Measurements from ENCODE around the gene HKDC1.

The HKDC1 gene

DNA sequence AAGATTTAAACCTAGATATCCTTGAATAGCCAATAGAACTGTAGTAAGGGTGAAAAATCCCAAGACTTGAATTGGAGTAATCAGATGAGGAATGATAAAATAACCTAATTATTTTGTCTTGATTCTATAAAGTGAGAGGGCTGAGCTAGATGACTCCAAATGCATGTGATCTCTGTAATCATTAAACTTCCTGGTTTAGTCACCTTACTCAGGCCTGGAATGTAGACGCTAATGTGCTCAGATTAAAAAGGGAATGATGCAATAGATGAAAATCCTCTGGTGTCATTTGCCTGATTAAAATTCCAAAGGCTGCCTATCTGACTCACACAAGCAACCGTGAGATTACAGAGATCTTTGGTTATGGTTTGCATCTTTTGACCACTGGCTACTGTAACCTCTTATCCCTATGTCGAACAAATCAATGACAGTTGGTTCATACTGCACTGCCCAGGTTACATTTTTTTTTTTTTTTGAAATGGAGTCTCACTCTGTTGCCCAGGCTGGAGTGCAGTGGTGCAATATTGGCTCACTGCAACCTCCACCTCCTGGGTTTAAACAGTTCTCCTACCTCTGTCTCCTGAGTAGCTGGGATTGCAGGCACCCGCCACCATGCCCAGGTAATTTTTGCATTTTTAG is 2.9 kb upstream of the HKDC1 start:
- no peak for DNase-seq

DNA sequence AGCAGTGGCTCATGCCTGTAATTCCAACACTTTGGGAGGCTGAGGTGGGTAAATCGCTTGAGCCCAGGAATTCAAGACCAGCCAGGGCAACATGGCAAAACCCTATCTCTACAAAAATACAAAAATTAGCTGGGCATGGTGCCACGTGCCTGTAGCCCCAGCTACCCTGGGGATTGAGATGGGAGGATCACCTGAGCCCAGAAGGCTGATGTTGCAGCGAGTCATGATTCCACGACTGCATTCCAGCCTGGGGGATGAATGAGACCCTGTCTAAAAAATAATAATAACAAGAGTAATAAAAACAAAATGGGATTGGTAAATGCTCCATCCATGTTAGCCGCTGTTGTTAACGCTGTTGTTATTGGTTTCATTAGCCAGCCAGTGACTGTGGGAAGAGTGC is 1.3 kb upstream of the HKDC1 start:
- no peak for DNase-seq

DNA sequence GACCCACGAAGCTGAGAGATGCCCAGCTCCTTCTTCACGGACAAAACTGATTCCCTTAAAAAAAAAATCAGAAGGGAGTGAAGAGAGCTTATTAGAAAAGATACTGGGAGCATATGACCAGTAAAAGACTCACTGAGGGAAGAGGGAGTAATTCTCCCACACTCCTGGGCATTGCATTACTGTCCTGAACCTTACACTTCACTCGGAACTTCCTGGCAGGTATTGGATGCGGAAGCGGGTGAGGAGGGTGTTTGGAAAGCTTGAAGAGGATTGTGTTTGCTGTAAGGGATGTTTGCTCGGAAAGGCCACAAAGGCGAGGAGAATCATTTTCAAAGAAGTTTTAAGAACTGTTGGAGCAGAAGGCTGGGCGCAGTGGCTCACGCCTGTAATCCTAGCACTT is 375 bp downstream of the HKDC1 start:
- DNase-seq: no peak

DNA sequence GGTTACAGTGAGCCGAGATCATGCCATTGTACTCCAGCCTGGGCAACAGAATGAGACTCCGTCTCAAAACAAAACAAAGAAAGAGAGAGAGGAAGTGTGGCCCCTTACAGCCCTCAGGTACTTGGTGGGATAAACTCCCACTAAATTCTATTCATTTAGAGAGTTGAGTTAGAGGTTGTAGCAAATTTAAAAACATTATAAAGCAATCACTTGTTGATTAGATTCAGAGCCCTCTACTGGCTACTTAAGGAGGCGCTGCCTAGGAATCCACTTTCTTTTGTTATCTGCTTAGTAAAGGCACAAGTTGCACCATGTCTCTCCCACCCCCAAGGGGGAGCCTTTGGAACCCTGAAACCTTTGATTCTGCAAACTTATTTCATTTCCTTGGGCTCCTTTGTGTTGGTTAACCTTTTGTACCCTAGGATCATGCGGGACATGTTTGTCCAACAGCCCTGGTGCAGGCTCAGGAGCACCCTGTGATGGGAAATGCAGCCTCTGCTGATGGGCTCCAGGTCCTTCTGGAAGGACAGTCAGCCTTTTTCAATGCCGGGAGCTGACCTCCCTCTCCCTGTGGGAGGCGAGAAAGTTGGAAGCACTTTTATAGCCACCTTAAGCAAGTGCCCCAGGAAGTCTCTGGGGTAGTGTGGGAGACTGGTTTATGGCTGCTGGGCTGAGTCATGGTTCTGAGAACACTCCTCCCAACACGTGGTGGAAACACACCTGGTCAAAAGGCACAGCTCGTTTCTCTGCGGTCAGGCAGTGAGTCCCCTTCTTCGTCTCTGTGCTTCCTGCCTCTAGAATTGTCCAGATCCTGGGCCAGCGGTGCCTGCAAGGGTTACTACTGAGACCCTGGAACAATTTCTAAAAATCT is 2.3 kb downstream of the HKDC1 start:
- DNase-seq: peak; percentile 92

DNA sequence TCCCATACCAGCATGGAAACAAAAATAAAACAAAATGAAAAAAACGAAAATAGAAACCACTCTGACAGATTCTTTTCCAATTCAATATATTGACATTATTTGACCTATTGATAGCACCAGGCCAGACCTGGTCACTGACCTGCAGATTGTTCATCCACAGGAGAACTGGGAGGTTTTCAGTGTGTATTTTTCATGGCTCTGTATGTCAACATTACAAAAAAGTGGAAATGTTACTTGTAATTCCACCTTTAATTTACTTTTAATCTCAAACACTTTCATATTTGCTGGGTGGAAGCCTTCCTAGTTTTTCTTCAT is 2.9 kb downstream of the HKDC1 start:
- no peak for DNase-seq

DNA sequence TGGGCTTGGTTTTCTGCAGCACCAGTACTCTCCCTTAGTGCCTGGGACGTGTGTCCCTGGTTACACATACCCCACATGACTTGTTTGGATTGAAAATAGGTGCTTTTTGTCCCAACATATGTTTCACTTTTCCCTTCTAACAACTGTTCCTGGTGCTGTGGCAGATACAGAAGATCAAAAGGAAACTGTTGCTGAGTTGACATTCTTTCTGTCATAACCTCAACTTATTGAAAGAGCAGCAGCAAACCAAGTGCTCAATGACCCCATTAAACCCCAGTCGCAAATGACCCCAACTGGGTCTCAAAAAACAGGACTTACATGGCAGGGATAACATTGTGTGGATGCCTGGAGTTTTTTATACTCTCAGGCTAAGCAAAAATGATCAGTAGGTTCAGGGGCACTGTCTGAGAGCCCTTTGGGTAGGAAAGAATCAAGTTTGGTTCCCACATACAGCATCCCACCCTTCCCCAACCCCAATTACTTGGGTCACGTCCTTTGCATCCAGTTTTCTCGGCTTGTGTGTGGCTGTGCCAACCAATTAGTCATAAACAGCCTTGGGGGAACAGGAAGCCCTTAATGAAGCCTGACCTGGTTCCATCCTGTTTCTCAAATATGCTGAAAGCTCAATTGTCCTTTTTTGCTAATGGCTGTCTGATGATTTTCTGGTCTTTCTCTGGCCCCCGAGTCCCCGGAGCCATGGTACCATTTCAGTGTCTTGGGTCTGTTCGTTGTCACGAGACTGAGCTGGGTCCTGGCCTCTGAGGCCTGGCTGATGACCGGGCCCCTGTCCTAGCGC is 4.9 kb downstream of the HKDC1 start:
- DNase-seq: peak; percentile 14

DNA sequence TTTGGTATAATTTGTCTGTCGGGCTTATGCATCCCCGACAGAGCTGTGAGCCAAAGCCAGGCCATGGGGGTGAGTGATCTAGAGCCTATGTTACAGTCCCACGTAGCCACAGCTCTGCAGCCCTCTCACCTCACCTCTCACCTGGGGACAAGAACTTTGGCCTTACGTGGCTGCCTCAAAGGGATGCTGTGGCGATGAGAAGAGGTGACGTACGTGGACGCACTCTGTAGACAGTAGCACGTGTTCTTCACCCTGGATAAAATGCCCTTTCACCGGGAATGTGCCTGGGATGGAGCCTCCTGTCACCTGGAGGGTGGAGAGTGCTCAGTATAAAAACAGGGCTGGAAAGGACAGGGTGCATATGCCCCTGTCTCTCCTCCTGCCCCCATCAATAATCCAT is 5.5 kb downstream of the HKDC1 start:
- no peak for DNase-seq

DNA sequence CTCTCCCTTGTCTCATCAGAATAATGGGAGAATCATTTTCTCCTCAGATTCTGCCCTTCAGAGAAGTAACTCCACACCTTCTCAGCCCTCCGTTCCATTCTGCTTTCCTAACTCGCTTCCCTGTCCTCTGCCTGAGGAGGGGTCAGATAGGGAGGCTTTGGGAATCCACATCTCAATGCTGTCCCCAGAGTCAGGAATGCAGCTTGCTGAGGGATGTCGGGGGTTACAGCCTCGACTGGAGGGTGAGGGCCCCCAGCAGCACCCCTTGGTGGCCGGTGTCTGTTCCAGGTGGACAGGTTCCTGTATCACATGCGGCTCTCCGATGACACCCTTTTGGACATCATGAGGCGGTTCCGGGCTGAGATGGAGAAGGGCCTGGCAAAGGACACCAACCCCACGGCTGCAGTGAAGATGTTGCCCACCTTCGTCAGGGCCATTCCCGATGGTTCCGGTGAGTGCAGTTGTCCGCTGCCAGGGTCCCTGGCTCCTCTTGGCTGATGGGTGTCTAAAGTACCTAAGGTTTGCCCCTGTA is 6.9 kb downstream of the HKDC1 start:
- DNase-seq: no peak

DNA sequence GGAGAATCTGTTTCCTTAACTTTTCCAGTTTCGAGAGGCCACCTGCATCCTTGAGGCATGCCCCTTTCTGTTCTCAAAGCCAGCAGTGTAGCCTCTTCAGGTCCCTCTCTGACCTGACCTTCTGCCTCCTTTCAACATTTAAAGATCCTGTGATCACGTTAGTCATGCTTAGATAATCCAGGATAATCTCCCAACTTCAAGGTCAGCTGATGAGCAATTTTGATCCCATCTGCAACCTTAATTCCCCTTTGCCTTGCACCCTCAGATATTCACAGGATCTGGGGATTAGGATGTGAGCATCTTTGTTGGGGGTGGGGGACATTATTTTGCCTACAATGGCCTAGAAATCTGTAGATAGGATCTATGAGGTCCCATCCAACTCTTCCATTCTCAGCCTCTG is 8.0 kb downstream of the HKDC1 start:
- no peak for DNase-seq

DNA sequence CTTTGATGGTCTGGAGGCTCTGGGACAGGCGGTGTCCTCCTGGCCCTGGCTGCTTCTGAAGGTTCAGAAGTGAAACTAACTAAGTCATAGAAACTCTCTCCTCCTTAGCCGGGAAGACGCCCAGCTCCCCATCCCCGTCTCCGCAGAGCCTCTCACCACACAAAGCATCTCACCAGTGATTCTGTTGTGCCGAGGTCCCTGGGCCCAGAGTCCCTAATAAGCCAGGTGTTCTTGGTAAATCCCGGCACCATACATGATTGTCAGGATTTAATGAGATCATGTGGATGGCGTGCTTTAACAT is 9.4 kb downstream of the HKDC1 start:
- no peak for DNase-seq

DNA sequence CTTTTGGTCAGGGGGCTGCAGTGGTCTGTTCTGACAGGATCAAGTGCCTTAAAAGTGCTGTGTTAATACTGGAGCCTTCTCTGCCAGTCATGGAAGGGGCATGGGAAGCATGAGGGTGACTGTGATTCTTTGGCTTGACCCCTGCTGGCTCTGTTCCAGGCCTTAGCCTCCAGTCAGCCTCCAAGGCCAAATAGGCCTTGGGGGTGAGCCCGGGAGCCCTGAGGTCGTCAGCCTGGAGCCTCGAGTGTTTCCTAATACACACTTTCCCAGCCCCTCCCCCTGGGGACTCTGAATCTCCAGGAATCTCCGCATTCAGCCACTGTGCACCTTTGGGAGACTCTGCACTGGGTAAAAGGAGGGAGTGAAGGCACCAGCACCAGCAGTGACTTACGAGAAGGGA is 10.0 kb downstream of the HKDC1 start:
- DNase-seq: no peak

DNA sequence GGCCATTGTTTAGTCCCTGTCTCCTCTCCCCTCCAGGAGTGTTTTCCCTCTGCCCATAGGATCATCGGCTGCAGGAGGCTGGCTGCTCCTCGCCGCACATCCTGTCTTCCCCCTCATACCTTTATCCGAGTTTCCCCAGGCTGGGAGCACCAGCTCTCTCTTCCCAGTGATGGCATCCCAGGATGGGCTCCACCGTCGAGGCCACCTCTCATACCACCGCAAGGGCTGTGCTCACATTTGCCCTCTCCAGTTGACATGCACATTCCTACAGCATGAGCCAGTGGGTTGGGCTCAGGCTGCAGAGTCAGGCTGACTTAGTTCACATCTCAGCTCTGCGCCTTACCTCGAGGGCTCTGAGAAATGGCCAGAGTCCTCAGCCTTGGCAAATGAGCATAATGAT is 12.1 kb downstream of the HKDC1 start:
- no peak for DNase-seq

DNA sequence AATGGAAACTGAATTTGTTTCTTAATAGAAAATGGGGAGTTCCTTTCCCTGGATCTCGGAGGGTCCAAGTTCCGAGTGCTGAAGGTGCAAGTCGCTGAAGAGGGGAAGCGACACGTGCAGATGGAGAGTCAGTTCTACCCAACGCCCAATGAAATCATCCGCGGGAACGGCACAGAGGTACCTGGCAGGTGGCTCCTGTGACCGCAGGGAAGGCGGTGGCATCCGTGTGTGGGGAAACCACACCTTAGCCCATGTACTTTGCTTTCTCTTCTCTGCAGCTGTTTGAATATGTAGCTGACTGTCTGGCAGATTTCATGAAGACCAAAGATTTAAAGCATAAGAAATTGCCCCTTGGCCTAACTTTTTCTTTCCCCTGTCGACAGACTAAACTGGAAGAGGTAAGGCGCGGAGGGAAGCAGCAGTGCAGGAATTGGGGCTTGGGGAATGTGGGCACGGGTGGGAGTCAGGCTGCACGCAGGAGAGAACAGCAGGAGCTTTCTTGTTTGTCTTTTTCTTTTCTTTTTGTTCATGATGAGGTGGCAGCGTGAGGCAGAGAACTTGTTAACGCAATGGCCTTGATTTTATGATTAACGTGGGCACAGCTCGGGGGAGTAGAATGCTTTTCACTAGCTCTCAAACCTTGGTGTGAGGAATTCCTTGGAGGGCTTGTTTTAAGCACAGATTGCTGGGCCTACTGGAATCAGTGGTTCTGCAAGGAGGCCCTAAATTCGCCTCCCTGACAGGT is 12.8 kb downstream of the HKDC1 start:
- DNase-seq: no peak

DNA sequence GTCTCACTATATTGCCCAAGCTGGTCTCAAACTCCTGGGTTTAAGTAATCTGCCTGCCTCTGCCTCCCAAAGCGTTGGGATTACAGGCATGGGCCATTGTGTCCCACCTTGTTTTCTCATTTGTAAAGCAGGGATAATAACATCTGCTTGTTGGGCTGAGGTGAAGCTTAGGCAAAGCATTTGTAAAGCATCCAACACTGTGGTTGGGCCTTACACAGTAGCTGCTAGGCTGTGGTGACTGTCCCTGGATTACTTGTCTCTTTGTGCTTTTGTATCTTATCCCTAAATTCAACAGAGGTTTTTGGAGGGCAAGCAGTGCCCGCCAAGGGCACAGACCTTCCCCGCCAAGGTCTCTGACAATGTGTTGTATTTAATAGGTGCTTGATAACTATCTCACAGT is 14.3 kb downstream of the HKDC1 start:
- DNase-seq: no peak

DNA sequence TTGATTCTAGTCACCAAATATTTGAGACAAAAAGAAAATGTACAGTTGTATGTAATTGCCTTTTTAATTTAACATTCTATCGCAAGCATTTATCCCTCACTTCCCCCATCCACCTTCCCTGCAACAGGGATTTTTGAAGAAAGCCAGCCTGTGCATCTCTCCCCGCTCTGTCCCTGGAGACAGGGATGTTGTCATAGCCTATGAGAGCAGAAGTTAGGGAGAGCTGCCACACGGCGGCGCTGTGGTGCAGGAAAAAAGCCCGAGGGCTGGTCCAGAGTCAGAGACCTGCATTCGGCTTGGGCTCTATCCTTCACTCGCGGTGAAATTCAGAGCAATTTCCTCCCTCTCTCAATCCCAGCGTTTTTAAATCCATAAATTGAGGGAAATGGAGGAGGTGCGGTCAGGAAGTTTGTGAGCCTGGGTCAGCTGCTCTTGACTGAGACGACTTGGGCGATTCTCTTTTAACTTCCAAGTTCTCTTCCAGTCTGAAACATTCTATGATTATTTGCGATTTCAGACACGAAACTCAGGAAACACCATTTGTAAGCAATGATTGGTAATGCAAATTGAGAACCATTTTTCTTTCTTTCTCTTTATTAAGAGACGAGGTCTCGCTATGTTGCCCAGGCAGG is 17.5 kb downstream of the HKDC1 start:
- DNase-seq: peak; percentile 93

DNA sequence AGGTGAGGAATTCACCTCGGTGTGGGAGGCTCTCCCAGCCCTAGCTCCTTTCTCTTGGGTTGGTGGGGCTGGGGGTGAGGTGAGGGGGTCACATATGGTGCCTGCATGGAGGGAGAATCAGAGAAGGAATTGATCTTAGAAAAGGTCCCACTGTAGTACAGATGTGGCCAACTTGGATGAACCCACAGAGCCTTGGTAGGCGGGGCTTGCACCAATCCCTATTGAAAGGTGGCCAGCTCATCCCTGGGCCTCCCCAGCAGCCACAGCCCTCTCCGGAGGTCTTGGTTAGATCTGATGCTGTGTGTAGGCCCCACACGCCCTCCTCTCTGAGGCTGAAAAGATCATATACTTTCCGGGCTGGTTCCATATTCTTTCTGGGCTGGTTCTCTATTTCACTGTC is 19.0 kb downstream of the HKDC1 start:
- no peak for DNase-seq

DNA sequence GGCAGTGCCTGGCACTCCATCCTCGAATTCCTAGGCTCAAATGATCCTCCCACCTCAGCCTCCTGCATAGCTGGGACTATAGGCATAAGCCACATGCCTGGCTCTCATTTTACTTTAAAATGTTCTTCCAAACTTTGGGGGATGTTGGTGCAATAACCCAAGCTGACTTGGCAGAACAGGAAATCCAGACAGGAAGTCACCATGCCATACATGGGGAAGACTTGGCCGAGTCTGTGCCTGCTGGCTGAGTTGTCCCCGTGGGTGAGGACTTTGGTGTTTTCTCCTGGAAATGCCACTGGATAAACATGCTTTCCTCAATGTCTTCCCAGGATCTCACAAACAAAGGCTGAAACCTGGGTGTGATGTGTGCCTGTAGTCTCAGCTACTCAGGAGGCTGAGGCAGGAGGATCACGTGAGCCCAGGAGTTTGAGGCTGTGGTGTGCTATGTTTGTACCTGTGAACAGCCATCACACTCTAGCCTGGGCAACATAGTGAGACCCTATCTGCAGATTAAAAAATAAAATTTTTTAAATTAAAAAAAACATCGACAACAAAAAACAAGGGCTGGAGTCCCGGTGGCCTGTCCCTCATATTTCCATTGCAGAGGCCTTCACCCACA is 19.8 kb downstream of the HKDC1 start:
- no peak for DNase-seq

DNA sequence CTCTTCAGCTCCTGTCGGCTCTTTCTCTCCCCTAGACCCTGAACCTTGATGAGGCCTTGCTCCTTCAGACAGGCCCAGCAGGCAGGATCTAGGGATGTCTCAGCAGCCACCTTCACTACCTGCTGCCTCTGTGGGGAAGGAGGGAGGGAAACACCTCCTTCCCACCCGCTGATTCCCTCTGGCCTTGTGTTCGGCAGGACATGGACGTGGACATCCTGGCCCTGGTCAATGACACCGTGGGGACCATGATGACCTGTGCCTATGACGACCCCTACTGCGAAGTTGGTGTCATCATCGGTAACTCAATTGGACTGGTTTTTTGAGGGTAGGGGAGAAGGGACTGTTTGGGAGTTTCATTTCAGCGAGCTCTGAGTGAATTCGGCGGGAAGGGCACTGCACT is 20.3 kb downstream of the HKDC1 start:
- no peak for DNase-seq

DNA sequence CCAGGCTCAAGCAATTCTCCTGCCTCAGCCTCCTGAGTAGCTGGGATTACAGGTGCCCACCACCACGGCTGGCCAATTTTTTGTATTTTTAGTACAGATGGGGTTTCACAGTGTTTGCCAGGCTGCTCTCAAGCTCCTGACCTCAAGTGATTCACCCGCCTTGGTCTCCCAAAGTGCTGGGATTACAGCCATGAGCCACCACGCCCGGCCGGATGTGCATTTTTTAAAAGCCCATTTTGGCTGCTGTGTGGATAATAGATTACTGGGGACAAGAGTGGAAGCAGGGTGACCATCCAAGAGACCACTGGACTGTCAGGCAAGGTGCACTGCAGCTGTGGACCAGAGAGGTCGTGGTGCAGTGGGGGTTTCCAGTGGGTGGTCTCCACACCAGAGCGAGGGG is 21.4 kb downstream of the HKDC1 start:
- DNase-seq: no peak

DNA sequence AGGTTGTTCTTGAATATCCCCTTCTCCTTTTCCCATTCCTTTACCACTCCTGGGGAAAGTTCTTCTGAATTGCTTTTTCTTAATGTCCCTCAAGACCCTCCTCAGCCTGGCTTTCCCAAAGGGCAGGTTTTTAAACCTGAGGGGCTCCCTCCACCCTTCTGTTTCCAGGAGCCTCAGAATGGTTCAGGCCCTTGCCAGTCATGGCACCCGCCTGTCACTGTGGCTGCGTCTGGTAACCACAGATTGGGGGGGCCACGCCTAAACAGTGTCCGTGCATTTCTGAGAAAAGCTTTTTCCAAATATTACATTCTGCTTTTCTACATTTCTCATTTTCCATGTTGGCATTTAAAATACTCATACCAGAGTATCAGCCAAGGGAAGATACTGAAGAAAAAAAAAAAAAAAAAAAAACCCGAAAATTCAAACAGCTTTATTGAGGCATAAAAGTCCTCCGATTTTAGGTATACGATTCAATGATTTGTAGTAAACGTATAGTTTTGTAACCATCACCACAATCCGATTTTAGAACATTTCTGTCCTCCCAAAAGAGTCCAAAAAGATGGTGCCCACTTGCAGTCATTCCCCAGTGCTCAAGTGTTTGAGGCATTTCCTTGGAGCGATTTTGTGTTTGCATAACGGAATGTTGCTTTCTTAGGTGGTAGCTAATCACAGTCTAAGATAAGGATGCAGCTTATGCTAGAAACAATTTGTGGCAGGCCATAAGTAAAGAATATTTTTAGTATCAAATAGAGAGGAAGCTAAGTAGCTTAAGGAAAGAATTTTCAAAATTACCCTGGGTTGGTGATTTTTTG is 22.1 kb downstream of the HKDC1 start:
- no peak for DNase-seq

DNA sequence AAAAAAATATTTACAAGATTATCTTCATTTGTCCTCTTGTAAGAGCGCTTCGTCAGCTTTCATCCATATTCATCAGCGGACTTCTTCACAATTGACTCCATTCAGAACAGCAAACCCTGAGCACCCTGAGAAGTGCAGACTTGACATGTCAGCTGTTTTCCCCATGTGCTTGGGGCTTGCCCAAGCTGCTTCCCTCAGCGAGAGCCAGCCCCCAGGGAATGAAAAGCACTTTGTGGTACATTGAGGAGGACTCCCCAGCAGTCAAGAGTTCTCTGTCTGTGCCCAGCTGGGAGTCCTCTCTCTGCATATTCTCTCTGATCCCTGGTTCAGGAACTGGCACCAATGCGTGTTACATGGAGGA is 22.7 kb downstream of the HKDC1 start:
- DNase-seq: no peak

DNA sequence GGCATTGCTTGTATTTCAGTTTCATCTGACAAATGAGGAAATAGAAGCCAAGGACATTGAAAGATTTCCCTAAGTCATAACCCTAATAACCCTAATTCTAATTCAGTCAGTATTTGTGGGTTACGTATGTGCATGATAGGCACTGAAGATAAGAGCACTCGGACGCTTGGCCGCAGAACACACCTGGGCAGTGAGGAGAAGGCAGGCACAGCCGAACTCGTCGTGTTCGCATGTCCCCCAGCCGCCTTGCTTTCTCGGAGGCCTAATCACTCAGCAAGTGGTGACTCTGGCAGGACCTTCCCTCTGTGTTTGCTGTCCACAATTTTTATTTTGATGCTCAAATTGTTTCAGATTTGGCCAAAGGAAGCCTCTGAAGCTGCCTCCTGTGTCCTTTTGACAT is 23.7 kb downstream of the HKDC1 start:
- DNase-seq: no peak
